GM12878 (cell line): ENCODE results near the gene NF1. TPM values are rescaled to one million over a fixed set of nuclear protein-coding genes. Genes with fewer than 3 reads are reported as not detected.

Experiments
- ATAC-seq: fragments of 200-7000 bp; cut with Tn5 transposase; 3 replicates; pipeline ENCODE4 v1.9.1; 2020; ENCODE audit warnings: mild to moderate bottlenecking, moderate library complexity
- BruUV-seq: library from RNA; stranded (reverse); fragments of 400-500 nt; replicated peaks from 2 replicates; lab custom pipeline; 2021; lab: Mats Ljungman, UMichigan
- CTCF ChIA-PET: fragments of 300-600 bp; sonication (Branson Sonifier 250); formaldehyde crosslinking; extraction: SDS; loops from one replicate; lab custom pipeline; 2021; ENCODE audit warnings: inconsistent platforms; lab: Yijun Ruan, JAX
- POLR2A ChIA-PET: fragments of 350-600 bp; formaldehyde crosslinking; extraction: SDS; loops from one replicate; lab custom pipeline; 2021; ENCODE audit warnings: inconsistent platforms; lab: Charles Lee
- RAD21 ChIA-PET: fragments of 300-600 bp; sonication (Branson Sonifier 250); formaldehyde crosslinking; loops from one replicate; lab custom pipeline; 2023; ENCODE audit warnings: antibody characterized with exemption; ENCODE audit not compliant: unreplicated experiment; lab: Charles Lee
- SMC1A ChIA-PET: fragments of 300-600 bp; sonication (Branson Sonifier 250); formaldehyde crosslinking; loops from one replicate; lab custom pipeline; 2023; ENCODE audit not compliant: unreplicated experiment, uncharacterized antibody; lab: Charles Lee
- DNase-seq: peaks from one replicate; pipeline ENCODE4 v3.0.0-alpha.2; 2011; ENCODE audit warnings: low read depth, low spot score
- FAIRE-seq: peaks from 3 replicates; lab custom pipeline; 2011; peaks lifted over from hg19 to GRCh38; lab: Jason Lieb, UNC
- H2AFZ ChIP-seq: 2 replicates; pipeline ENCODE4 v1.6.0; 2011; ENCODE audit warnings: low read depth, low read length, control low read depth; ENCODE audit not compliant: control insufficient read depth
- H3K27ac ChIP-seq: 2 replicates; pipeline ENCODE4 v1.5.1; 2011; ENCODE audit warnings: control low read depth; ENCODE audit not compliant: control insufficient read depth, insufficient read depth
- H3K27me3 ChIP-seq, 2 experiments: replicated peaks in 1 of 2; 2 replicates each; pipeline versions ENCODE4 v1.6.0 to v1.6.1; 2011; ENCODE audit warnings: low read length in 1 of 2; ENCODE audit not compliant: control insufficient read depth in 2 of 2, insufficient read depth in 2 of 2
- H3K36me3 ChIP-seq, 2 experiments: 2 replicates each; pipeline ENCODE4 v1.5.1; 2011; ENCODE audit warnings: low read length in 1 of 2; ENCODE audit not compliant: control insufficient read depth in 2 of 2, insufficient read depth in 2 of 2
- H3K4me1 ChIP-seq: 2 replicates; pipeline ENCODE4 v1.6.1; 2011; ENCODE audit warnings: mild to moderate bottlenecking, low read length, moderate library complexity, mixed read lengths; ENCODE audit not compliant: control insufficient read depth, insufficient read depth
- H3K4me2 ChIP-seq: 2 replicates; pipeline ENCODE4 v1.6.0; 2011; ENCODE audit warnings: control low read depth; ENCODE audit not compliant: control insufficient read depth, insufficient read depth
- H3K4me3 ChIP-seq: fragments of 200-600 bp; sonication (generic); 2 replicates; pipeline ENCODE4 v1.5.1; 2016
- H3K79me2 ChIP-seq: 2 replicates; pipeline ENCODE4 v1.6.0; 2011; ENCODE audit warnings: low read length; ENCODE audit not compliant: control insufficient read depth, insufficient read depth
- H3K9ac ChIP-seq: 2 replicates; pipeline ENCODE4 v1.8.0; 2011; ENCODE audit warnings: low read length, control low read depth, mixed read lengths; ENCODE audit not compliant: control insufficient read depth, insufficient read depth
- H3K9me3 ChIP-seq: replicated peaks from 3 replicates; pipeline ENCODE4 v1.5.1; 2011; ENCODE audit warnings: mild to moderate bottlenecking, low read length; ENCODE audit not compliant: control insufficient read depth, insufficient read depth
- H4K20me1 ChIP-seq: 2 replicates; pipeline ENCODE4 v1.6.0; 2011; ENCODE audit not compliant: control insufficient read depth, insufficient read depth
- IKZF1 ChIP-seq: fragments of 450-650 bp; conservative IDR thresholded peaks from 2 replicates; pipeline ENCODE4 v1.6.1; 2017; ENCODE audit warnings: antibody characterized with exemption, mild to moderate bottlenecking
- IKZF2 ChIP-seq, 2 experiments: fragments of 450-650 bp; IDR thresholded peaks; 2 replicates each; pipeline ENCODE4 v1.6.1; 2017; ENCODE audit warnings: mild to moderate bottlenecking in 2 of 2, moderate library complexity in 2 of 2
- MEF2B ChIP-seq: fragments of 450-650 bp; IDR thresholded peaks from 2 replicates; pipeline ENCODE4 v1.6.1; 2018; ENCODE audit warnings: mild to moderate bottlenecking, moderate library complexity; ENCODE audit not compliant: partially characterized antibody, poor library complexity, severe bottlenecking
- ZNF24 ChIP-seq: fragments of 450-650 bp; IDR thresholded peaks from 2 replicates; pipeline ENCODE4 v1.6.1; 2017; ENCODE audit warnings: antibody characterized with exemption, mild to moderate bottlenecking
- WGBS: methylation state at CpG from one replicate; pipeline ENCODE4 v1.1.6; 2016; ENCODE audit warnings: low lambda C conversion rate; ENCODE audit not compliant: insufficient replicate concordance, insufficient coverage; ENCODE audit errors: missing lambda C conversion rate; 5-methylcytosine and 5-hydroxymethylcytosine counted together
- in situ Hi-C: fragments of 300-500 bp; cut with MboI; formaldehyde crosslinking; loops from 9 replicates; pipeline ENCODE4 v1.14.3; 2018; ENCODE audit warnings: mixed read lengths
- intact Hi-C: fragments of 100-400 bp; cut with micrococcal nuclease; formaldehyde crosslinking; loops from one replicate; pipeline ENCODE4 v1.14.2; 2022; ENCODE audit not compliant: unreplicated experiment
- polyA plus RNA-seq, 11 experiments: library from polyadenylated mRNA; depleted of rRNA in 4 of 11; unstranded in 6 of 11; stranded (reverse) in 5 of 11; fragments of >200 nt; fragmentation: Nextera tagmentation in 4 of 11; fragmentation: Illumina TruSeq in 1 of 11; extraction: Ambion mirVana in 4 of 11; extraction: Trizol in 1 of 11; gene quantifications; 1 replicate in 1 of 11; 2 replicates in 10 of 11; pipeline versions ENCODE4 v1.2.1 to v1.2.3, GENCODE V29; 2011 to 2016; ENCODE audit warnings: inconsistent platforms in 2 of 11, missing spikeins in 2 of 11, low read depth in 1 of 11
- total RNA-seq, 4 experiments: library from RNA; depleted of rRNA in 3 of 4; stranded (reverse); fragments of >200 nt in 3 of 4; fragmentation: Illumina TruSeq in 1 of 4; extraction: Trizol in 1 of 4; gene quantifications; 2 replicates each; pipeline versions ENCODE4 v1.2.1 to v1.2.3, GENCODE V29; 2013 to 2021
- TF ChIP-seq, protein P1 (sequence below): fragments of 450-650 bp; IDR thresholded peaks from 2 replicates; pipeline ENCODE4 v1.6.1; 2017; ENCODE audit warnings: low read depth, mild to moderate bottlenecking, moderate library complexity

Gene NF1
- total and polyA plus RNA-seq, 10 of the 15 experiments (the other 5 are each of a cell fraction or from before 2014, with no cell fraction given), result 2.5 to 31.8 (median 16.6) TPM

GRCh38 chr17:31251105-31251969 lies 156.6 kb downstream of the NF1 start:
- RAD21 ChIA-PET, result interaction anchor here (0.6 to 2.6 kb wide), 16 partner anchors 14 to 1444 kb away, joined by 3 to 22 read pairs (median 3); partner anchors contain the start of gene EVI2B
- H3K4me3 ChIP-seq, result no peak overlapping the region
- H2AFZ ChIP-seq, result no peak overlapping the region; the same call in 1 of the 2 replicates
- ATAC-seq, result peak; percentile 44
- WGBS, result 68% methylated on average over 1 of the region's 1 CpG
- TF ChIP-seq ZNF24 (no peak), MEF2B (peak; percentile 50), IKZF2 (IDR thresholded peaks at IDR 0.05) (peak in 1 of 2 experiments; percentile 46; a peak in 1 of 4 replicates), IKZF1 (peak; percentile 44; the same call in 1 of the 2 replicates)
- TF ChIP-seq, protein P1, sequence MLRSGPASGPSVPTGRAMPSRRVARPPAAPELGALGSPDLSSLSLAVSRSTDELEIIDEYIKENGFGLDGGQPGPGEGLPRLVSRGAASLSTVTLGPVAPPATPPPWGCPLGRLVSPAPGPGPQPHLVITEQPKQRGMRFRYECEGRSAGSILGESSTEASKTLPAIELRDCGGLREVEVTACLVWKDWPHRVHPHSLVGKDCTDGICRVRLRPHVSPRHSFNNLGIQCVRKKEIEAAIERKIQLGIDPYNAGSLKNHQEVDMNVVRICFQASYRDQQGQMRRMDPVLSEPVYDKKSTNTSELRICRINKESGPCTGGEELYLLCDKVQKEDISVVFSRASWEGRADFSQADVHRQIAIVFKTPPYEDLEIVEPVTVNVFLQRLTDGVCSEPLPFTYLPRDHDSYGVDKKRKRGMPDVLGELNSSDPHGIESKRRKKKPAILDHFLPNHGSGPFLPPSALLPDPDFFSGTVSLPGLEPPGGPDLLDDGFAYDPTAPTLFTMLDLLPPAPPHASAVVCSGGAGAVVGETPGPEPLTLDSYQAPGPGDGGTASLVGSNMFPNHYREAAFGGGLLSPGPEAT, result 0 out of 2 replicates have a peak, but pooled peaks have one; percentile 8
- TF ChIP-seq, all 136 proteins: peak for 4
- FAIRE-seq, result peak; percentile 54
- Histone ChIP-seq H3K79me2 (no peaks in the 10 kb centered on the region), H3K4me1 (peaks cover 29% of the 10 kb centered on the region), H3K9ac (peak overlapping the region; percentile 42), H3K36me3 (peaks cover 0 to 4% of the 10 kb centered on the region in 2 experiments; a peak in 1 of 4 replicates), H4K20me1 (no peaks in the 10 kb centered on the region), H3K9me3 (no peaks in the 10 kb centered on the region), H3K4me2 (peak overlapping the region; percentile 62), H3K27ac (peak overlapping the region; percentile 85), H3K27me3 (no peaks in the 10 kb centered on the region)
- ChIA-PET POLR2A (interaction anchor here (0.6 to 1.8 kb wide), 8 partner anchors 10 to 159 kb away, joined by 3 to 6 read pairs (median 3); no protein-coding TSS in a partner anchor), SMC1A (interaction anchor here (0.9 to 3.4 kb wide), 19 partner anchors 10 to 284 kb away, joined by 3 to 14 read pairs (median 6); partner anchors contain the start of genes EVI2A and EVI2B), CTCF (interaction anchor here (0.9 to 3.6 kb wide), 9 partner anchors 10 to 236 kb away, joined by 3 to 19 read pairs (median 3); no protein-coding TSS in a partner anchor)
- in situ Hi-C loops, result no loop called here
- intact Hi-C loops, result no loop called here
- DNase-seq, result peak; percentile 9
- no TSS peak for BruUV-seq
